Osteoblast (primary cell): Measurements from ENCODE around the gene AFMID. TPM values are rescaled to one million over a fixed set of nuclear protein-coding genes. Genes with fewer than 3 reads are reported as not detected.
A peak's percentile ranks its signal among the peaks of the same experiment; 100 is the strongest.

Experiments
- DNase-seq: peaks from one replicate; pipeline ENCODE4 v3.0.0; 2011; ENCODE audit warnings: low spot score, mixed read lengths; ENCODE audit not compliant: insufficient read length; ENCODE audit errors: missing footprints
- H2AFZ ChIP-seq: 2 replicates; pipeline ENCODE4 v1.6.0; 2011; ENCODE audit warnings: mild to moderate bottlenecking, low read length
- H3K27ac ChIP-seq: 2 replicates; pipeline ENCODE4 v1.5.1; 2011; ENCODE audit warnings: mild to moderate bottlenecking, low read depth, low read length, moderate library complexity
- H3K27me3 ChIP-seq: 2 replicates; pipeline ENCODE4 v1.6.0; 2012; ENCODE audit warnings: mild to moderate bottlenecking, control low read depth, inconsistent platforms, low read length, moderate library complexity; ENCODE audit not compliant: insufficient read depth
- H3K36me3 ChIP-seq: 2 replicates; pipeline ENCODE4 v1.5.1; 2011; ENCODE audit warnings: mild to moderate bottlenecking, low read length, control low read depth, moderate library complexity; ENCODE audit not compliant: insufficient read depth
- H3K4me1 ChIP-seq: 2 replicates; pipeline ENCODE4 v1.5.1; 2011; ENCODE audit warnings: mild to moderate bottlenecking, low read length, control low read depth, moderate library complexity; ENCODE audit not compliant: insufficient read depth
- H3K4me2 ChIP-seq: 2 replicates; pipeline ENCODE4 v1.6.0; 2011; ENCODE audit warnings: mild to moderate bottlenecking, low read length; ENCODE audit not compliant: insufficient read depth
- H3K4me3 ChIP-seq: fragments of 200-600 bp; sonication (generic); 3 replicates; pipeline ENCODE4 v1.5.1; 2012; ENCODE audit warnings: mild to moderate bottlenecking, low read length, inconsistent platforms; ENCODE audit not compliant: insufficient read depth
- H3K79me2 ChIP-seq: 2 replicates; pipeline ENCODE4 v1.6.0; 2012; ENCODE audit warnings: mild to moderate bottlenecking, low read length, control low read depth, inconsistent platforms; ENCODE audit not compliant: insufficient read depth
- H3K9me3 ChIP-seq: 2 replicates; pipeline ENCODE4 v1.5.1; 2011; ENCODE audit warnings: low read depth, low read length, control low read depth
- H4K20me1 ChIP-seq: 2 replicates; pipeline ENCODE4 v1.6.0; 2012; ENCODE audit warnings: mild to moderate bottlenecking, low read length, control low read depth; ENCODE audit not compliant: insufficient read depth
- total RNA-seq: library from RNA; depleted of rRNA; stranded (reverse); fragments of >200 nt; gene quantifications from 2 replicates; pipeline ENCODE4 v1.2.3, GENCODE V29; 2012
- TF ChIP-seq, protein P1 (sequence below): IDR thresholded peaks from 2 replicates; pipeline ENCODE4 v1.5.1; 2011; ENCODE audit warnings: mild to moderate bottlenecking, low read depth, low read length, moderate library complexity; ENCODE audit errors: extremely low read depth

The AFMID gene
- total RNA-seq, 1 donor, result 23.2 TPM

DNA sequence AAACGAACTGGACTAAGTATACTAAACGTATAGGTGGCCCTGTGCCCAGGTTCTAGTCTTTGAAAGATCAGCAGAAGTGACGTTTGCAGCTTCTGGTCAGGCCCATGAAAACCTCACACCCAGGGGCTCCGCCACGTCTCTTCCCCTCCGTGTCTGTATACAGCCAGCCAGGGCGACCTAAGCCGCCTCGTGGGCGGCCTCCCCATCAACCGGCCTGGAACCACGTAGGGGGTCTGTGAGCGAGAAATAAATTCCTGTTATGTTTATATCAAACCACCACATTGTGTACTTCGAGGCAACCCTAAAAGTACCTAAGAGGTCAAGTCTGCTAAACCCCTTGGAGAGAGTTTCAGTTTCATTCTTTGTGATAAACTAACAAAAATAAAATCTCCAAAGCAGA, 7.1 kb upstream of the AFMID start:
- no peak overlapping the region for H3K4me2 ChIP-seq
- H3K9me3 ChIP-seq, result no peaks in the 10 kb centered on the region
- no peaks in the 10 kb centered on the region for H3K4me1 ChIP-seq
- TF ChIP-seq, protein P1, sequence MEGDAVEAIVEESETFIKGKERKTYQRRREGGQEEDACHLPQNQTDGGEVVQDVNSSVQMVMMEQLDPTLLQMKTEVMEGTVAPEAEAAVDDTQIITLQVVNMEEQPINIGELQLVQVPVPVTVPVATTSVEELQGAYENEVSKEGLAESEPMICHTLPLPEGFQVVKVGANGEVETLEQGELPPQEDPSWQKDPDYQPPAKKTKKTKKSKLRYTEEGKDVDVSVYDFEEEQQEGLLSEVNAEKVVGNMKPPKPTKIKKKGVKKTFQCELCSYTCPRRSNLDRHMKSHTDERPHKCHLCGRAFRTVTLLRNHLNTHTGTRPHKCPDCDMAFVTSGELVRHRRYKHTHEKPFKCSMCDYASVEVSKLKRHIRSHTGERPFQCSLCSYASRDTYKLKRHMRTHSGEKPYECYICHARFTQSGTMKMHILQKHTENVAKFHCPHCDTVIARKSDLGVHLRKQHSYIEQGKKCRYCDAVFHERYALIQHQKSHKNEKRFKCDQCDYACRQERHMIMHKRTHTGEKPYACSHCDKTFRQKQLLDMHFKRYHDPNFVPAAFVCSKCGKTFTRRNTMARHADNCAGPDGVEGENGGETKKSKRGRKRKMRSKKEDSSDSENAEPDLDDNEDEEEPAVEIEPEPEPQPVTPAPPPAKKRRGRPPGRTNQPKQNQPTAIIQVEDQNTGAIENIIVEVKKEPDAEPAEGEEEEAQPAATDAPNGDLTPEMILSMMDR, result no peak
- H3K4me3 ChIP-seq, result no peak overlapping the region
- H2AFZ ChIP-seq, result peak overlapping the region; percentile 21
- H3K36me3 ChIP-seq, result peaks cover 12% of the 10 kb centered on the region
- H3K27ac ChIP-seq, result no peak overlapping the region
- DNase-seq, result peak; percentile 17
- H3K79me2 ChIP-seq, result no peaks in the 10 kb centered on the region
- no peaks in the 10 kb centered on the region for H3K27me3 ChIP-seq
- H4K20me1 ChIP-seq, result peaks cover 5% of the 10 kb centered on the region

DNA sequence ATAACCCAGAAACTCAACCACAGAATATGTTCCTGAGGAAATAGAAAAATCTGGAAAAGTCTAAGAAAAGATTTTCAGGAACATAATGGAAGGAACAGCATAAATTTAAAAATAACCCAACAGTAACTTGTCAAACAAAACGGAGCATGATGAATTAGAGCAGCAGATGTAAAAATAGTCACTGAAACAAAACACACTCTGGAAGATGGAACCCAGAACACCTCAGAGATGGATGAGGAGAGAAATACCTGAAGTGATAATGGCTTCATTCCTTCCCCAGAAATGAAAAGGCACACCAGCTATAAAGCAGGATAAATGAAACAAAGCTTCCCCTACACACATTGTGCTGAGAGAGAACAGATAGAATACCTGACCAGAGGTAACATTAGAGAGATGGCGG, 6.7 kb upstream of the AFMID start:
- H3K27ac ChIP-seq, result no peak overlapping the region
- no peaks in the 10 kb centered on the region for H3K27me3 ChIP-seq
- TF ChIP-seq, protein P1, result no peak
- peak overlapping the region; percentile 21 for H2AFZ ChIP-seq
- H4K20me1 ChIP-seq, result peaks cover 5% of the 10 kb centered on the region
- peaks cover 12% of the 10 kb centered on the region for H3K36me3 ChIP-seq
- H3K79me2 ChIP-seq, result no peaks in the 10 kb centered on the region
- H3K4me1 ChIP-seq, result no peaks in the 10 kb centered on the region
- H3K4me3 ChIP-seq, result no peak overlapping the region
- no peaks in the 10 kb centered on the region for H3K9me3 ChIP-seq
- peak; percentile 47 for DNase-seq
- no peak overlapping the region for H3K4me2 ChIP-seq

DNA sequence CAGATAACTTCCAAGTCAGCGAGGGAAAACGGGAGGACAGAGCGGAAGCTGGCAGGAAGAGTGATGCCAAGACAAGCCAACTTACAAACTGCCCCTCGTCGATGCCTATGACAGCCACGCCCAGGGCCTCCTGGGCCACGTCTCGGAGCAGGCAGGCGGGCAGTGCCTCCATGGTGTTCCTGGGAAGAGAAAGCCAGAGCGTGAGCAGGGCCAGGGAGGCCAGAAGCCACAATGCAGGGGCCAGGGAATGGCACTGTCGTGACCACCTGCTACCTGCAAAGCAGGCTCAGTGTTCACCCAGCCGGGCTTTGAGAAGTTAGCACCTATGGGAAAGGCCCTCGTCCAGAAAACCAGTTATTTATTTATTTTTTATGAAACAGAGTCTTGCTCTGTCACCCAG, 4.7 kb upstream of the AFMID start:
- Histone ChIP-seq H3K4me2 (no peak overlapping the region), H2AFZ (no peak overlapping the region), H3K27me3 (no peaks in the 10 kb centered on the region), H3K27ac (no peak overlapping the region), H3K79me2 (peaks cover 10% of the 10 kb centered on the region), H4K20me1 (no peaks in the 10 kb centered on the region), H3K36me3 (peaks cover 6% of the 10 kb centered on the region), H3K4me3 (no peak overlapping the region), H3K4me1 (peaks cover 7% of the 10 kb centered on the region), H3K9me3 (no peaks in the 10 kb centered on the region)
- no peak for DNase-seq
- TF ChIP-seq, protein P1, result no peak

DNA sequence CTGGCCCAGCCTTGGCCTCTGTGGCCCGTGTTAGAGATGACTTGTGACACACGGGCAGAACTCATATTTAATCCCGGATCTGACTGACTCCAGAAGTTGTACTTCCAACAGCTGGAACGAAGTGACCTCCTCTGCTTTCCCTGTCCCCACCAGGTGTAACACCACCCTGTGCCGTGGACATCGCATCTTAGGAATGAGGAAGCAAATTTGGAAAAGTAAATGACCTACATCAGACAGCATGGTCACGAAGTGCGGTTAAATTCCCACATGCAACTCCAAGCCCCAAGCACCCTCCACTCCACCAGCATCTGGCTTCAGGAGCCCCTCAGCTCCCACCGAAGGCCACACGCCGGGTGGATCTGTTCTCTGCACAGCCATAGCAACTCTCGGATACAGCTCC, 3.2 kb upstream of the AFMID start:
- TF ChIP-seq, protein P1, result no peak
- peak; percentile 25 for DNase-seq
- H3K27ac ChIP-seq, result no peak overlapping the region
- H3K4me3 ChIP-seq, result no peak overlapping the region
- H3K36me3 ChIP-seq, result no peaks in the 10 kb centered on the region
- H4K20me1 ChIP-seq, result no peaks in the 10 kb centered on the region
- no peaks in the 10 kb centered on the region for H3K27me3 ChIP-seq
- H2AFZ ChIP-seq, result peak overlapping the region; percentile 3
- H3K79me2 ChIP-seq, result peaks cover 12% of the 10 kb centered on the region
- H3K9me3 ChIP-seq, result no peaks in the 10 kb centered on the region
- peaks cover 13% of the 10 kb centered on the region for H3K4me1 ChIP-seq
- H3K4me2 ChIP-seq, result no peak overlapping the region
